Measurements from ENCODE around the gene STK17B.

Gene STK17B

DNA sequence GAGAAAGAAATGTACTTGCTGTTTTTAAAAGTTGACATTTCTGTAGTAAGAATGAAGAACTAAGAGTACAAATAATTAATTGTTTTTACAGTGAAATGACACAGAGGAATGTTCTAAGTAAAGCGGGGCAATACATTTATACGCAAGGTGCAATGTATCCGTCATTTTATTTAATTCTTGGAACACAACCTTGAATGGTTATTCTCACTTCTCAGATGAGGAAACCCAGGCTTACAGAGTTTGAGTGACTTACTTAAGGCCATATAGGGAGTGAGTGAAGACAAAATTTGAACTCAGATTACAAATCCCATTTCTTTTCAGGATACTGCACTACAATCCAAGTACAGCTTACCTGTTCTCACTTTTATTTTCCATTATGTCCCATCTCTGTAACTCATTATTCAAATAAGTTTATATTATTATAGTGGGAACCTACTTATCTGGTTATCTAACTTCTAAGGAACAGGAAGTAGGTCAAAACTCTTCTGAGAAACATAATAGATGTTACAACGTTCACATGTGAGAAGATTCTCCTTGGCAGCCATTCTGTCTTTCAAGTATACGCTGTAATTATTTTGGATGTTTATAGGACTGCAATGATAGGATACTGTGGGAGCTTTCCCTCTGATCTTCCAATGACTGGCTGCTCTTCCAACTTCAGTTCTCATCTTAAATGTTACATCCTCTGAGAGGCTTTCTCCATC lies 12.3 kb upstream of the STK17B start:
- no peak for DNase-seq

DNA sequence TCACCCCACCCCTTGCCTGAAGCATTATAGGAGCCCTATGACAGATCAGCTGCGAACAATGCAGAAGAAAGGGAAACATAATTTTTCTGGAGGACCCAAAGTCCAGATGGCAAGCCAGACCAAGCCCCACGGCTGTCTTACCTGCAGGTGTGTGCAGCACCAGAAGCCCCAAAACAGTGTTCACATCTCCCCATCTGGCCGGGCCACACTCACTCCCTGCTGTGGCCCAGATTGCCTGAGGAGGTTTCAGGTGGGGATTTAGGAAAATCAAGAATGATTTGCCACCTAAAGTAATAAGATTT lies 11.7 kb upstream of the STK17B start:
- DNase-seq, result no peak

DNA sequence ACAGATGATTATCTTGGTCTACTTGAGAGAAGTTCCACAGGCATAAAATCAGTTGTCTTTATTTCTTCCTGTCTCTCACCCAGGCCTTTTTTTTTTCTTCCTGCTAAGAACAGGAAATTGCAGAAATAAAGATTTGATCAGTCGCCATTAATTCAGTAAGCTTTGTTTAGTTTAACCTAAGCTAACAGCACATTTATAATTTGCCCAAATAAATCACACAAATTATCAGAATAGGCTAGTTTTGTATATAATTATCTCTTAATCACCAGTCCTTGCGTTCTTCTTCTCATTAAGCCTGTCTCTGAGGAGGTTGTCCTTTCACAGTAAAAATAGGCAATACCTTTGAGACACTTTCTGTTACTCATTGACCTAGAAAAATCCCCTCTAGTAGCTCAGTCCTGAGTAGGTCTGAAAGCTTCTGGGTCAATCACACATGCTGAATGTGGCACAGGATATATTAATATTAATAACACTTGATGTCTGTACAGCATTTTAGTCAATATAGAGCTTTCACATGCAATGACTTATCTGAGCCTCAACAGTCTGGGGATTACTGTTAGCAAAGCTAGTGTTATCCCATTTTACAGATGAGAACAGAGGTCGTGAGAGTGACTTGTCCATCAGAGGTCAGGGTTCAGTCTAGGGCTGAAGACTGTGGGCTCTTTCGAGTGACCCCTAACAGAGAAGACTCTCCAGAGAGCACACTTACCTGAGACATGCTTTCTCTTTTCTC lies 11.2 kb upstream of the STK17B start:
- no peak for DNase-seq

DNA sequence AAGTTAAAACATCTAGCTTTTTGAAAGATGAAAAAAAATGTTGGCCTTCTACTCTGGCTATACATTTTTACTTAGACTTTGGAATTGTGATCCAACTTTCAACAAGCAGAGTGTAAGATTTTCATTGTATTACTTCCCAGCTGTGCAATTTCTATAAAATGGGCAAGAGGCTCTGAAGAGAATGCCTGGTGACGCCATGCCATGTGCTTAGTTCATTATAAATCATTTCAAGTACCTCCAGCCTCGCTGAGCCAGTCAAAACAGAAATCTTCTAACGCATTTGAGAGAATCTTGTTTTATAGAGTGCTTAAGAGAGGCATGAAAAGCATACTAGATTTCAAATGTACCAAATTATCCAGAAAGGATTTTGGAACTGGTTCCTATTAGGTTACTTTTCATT lies 10.1 kb upstream of the STK17B start:
- DNase-seq, result peak; percentile 82

DNA sequence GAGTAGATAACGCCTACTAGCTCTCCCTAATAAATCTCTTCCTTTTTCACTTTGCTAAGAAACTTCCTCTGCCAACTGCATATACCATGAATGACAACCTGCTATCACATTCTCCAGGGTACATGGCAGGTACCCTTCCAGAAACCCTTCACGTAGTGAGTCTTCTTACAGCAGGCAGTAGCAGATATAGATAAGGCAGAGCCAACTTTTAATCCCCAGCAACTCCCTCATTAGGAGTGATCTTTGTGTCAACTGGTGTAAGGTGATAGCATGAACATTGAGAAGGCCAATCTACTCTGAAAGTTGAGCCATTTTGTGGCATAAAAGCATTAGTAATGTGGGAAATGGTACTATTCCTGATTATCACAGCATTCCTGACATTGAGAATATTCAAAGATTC lies 5.7 kb upstream of the STK17B start:
- no peak for DNase-seq

DNA sequence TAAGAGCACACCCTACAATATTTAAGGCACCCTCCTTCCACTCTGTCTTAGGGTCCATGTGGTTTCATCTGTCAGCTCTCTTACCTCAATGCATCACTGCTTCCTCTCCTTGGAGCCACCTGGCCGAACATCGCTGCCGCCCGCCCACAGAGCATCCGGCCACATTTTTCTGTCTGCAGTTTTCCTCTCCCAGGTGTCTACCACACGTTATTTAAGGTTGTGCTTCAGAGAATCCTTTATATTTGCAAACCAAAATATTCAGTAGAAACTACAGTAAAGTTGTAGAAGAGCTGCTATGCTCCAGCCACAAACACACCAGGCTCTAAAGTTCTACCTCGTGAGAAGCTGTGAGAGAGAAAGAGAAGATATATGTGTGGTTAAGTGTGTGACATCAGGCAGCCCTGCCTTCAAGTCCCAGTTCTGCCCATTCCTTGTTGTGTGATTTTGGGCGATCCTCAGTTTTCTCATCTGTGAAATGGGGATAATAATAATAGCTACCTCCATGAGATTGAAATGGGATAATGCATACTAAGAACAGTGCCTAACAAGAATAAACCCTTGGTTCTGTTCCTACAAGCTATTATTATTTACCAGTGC lies 4.9 kb upstream of the STK17B start:
- no peak for DNase-seq

DNA sequence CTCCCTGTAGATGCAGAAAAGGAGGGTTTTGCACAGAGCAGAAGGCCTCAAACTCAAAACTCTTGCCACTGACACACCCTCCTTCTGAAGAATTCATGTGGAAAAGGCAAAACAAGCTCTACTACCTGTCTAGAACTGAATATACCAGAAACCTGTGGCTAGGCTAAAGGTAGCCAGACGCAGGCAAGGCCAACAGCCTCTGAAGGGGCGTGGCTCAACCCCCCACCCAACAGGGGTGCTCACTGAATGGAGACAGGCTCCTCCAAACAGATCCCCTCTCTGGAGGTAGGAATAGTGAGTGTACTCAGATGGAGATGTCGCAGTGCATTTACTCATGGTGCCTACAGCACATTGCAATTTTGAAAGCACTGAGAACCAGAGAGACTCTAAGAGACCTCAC lies 3.0 kb upstream of the STK17B start:
- DNase-seq, result no peak

DNA sequence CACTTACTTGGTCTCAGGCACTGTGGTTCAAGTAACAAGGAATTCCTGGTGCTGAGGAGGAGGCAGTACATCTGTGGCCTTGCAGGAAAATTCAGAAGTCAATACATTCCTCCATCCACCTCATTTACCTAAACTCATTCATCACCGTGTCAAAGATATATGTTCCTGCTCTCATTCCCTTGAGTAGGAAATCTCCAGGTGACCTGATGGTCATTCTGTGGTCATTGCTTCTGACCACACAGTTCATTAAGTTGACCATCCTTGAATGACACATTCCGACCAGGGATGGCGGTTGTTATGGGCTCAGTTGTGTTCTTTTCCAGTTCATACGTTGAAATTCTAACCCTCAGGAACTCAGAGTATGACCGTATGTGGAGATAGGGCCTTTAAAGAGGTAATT lies 2.1 kb upstream of the STK17B start:
- no peak for DNase-seq

DNA sequence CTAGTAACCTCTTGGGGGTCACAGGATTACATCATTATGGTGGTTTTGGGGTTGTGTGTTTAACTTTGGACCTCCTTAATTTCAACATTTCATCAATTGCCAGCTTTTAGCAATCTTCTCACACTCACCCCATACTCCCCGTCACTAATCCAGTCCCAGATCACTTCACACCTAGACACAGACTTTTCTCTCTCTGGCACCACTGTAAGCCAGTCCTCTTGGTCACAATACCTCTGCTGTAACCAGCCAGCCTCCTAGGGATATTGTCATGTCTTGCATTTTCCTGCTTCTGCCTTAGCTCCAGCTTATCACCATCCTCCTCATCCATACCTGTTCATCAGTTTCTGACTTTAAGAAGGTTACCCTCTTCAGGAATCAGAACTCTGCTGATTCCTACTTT lies 1.6 kb upstream of the STK17B start:
- DNase-seq, result no peak

DNA sequence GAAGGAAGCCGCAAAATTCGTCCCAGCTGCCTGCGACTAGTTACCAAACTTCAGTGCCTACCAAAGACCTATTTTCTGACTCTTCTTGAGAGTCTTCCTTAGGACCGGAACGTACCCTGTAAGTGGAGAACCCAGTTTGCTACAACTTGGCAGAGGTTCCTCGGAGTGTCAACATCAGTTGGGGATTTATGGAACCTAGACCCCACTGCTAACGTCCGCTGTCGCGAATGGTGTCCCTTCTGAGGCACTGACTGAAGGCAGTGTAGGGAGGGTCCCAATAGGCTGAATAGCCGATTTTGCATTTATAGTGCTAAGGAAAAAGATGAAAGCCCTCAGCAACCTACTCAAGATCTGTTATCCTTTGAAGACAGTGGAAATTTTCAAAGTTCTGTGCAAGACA lies 568 bp upstream of the STK17B start:
- DNase-seq, result no peak

DNA sequence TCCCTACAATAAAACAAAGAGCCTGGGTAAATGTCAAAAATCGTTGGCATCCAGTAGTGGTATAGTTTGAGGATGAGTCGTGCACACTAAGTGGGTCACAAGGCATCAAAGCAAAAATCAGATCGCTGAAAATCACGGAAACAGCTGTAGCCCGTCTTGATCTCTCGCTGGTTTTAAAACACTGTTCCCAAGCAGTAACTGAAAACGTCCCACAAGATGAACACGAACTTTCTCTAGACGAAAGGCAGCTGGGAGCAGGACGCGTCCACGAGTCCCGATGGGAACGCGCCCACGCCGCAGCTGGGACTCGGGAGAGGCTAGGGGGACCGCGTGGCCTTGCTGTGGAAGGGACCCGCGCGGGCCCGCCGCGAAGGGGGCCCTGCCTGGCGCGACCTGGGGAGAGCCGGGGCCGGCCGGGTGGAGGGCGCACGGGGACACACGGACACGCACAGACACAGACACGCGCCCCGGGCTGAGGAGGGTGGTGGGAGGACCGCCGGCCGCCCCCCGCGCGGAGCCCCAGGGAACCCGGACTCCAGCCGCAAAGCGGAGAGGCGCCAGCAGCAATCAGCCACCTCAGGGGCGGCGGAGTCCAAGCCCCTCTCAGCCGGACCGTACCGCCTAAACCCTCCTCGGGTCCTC lies 651 bp downstream of the STK17B start:
- no peak for DNase-seq

DNA sequence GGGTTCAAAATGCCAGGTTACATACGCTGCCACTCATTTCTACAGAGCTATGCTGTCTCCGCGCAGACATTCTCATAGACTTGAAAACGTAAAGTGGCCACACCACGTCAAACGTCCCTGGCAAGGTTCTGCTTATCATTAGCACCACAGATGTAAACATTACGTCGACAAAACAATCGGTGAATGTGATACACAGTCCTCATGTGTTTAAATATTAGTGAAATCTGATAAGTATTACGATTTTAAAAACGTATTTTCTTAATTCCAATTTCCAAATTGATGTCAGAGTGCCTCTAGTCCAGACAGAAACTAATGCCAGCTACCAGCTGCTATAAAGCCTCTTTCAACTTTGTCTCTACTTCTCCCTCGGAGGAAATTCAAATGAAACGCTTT lies 1.2 kb downstream of the STK17B start:
- peak; percentile 13 for DNase-seq

DNA sequence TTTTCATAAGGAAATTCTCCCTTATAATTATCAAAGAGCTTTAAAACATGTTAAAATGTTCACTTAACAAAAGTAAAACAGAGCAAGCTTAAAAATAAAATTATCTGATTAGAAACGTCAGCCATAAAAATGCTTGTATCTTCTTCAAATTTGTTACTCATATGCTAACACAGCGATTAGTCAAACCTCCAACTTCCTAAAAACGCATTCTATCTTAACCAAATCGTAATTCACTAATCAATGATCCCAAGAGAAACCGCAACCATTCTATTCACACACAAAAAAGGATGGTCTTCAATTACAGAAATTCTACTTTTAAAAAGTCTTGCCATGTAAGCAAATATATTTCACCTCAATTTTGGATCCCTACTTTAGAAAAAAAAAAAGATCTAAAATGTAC lies 1.9 kb downstream of the STK17B start:
- no peak for DNase-seq

DNA sequence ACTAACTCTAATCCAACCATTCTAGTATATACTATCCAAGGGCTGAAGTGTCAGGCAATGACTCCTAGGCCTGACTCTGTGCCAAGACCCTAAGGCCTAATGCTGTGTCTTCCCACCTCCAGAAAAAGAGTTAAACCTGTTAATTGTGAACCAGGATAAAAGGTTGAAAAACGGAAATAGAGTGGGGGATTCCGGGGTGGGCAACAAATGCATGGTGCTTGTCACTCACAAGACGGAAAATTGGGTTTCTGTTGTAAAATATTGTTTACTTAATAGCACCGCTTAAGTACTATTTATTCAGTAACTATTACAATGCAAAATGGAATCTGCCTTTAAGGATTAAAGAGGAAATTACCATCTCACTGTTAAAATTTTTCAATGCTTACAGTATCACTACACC lies 3.2 kb downstream of the STK17B start:
- DNase-seq, result no peak

DNA sequence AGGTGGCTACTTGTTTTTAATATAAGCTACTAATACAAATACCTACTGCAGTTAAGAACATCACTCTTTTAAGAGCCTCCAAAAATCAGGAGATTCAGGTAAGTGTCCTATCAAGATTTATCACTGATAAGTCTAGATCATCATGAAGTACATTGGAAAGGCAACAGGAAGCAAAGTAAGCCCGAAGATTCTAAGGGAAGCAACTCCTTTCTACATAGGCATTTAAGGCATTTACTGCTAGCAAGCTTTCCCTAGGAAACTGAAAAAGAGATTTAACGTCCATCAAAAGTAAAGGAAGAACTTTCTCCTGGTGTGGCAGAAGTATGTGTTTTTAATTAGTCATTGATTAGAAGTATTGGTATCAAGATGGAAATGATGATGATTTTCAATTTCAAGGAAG lies 3.7 kb downstream of the STK17B start:
- DNase-seq, result no peak

DNA sequence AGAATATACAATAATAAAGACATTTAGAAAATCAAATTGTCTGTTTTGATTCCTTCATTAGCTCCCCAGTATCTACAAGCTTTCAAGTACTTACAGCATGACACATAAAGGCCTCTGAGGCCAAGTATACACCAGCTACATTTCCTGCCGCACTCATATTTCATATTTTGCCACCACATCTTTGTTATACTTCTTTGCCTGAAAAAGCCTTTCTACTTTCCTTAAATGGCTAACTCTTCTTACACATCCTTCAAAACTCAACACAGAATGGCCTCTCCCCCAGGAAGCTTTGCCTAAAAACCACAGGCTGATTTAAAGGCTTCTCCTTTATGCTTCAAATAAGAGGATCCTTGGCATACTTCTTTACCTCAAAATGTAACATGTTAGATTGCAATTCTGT lies 4.5 kb downstream of the STK17B start:
- peak; percentile 69 for DNase-seq

DNA sequence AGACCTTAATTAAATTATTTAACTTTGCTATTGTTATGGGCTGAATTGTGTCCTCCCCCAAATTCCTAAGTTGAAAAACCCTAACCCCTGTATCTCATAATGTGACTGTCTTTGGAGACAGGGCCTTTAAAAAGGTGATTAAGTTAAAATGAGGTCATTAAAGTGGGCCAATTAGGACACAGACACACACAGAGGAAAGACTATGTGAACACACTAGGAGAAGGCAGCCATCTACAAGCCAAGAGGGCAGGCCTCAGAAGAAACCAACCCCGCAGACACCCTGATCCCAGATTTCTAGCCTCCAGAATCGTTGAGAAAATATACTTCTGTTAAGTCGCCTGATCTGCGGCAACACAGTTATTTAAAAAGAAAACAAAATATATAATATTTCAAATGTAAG lies 6.4 kb downstream of the STK17B start:
- DNase-seq, result no peak

DNA sequence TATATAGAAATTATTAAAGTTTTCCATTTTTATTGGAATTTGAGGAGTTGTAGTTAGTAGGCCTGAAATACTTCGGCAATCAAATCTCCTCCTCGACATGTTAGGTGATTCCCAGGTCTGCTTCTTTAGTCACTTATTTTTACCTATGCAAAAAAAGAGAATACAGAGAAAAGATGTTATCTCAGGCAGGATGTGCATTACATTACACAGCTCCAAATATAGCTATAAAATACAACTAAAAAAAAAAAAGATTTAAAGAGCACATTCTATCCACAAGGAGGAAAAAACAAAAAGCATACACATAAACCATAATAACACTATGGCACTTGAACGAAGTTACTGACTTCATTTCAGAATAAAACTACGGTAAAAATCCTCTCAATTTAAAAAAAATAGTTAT lies 8.1 kb downstream of the STK17B start:
- DNase-seq, result no peak

DNA sequence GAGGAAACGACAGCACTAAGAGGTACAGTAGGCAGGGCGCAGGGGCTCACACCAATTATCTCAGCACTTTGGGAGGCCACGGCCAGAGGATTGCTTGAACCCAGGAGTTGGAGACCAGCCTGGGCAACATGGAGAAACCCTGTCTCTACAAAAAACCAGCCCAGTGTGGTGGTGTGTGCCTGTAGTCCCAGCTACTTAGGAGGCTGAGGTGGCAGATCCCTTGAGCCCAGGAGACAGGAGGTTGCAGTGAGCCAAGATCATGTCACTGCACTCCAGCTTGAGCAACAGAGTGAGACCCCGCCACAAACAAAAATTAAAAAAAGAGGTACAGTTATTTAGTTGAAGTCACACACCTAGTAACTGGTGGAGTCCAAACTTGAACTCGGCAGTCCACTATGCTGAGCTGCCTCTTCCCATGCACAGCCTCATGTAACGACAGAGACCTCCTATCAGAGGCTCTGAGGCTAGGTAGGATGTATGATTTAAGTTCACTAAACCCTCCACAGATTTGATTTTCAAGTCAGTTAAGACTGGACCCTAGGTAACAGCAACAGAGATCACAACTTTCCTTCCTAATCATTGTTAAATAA lies 8.7 kb downstream of the STK17B start:
- DNase-seq, result no peak

DNA sequence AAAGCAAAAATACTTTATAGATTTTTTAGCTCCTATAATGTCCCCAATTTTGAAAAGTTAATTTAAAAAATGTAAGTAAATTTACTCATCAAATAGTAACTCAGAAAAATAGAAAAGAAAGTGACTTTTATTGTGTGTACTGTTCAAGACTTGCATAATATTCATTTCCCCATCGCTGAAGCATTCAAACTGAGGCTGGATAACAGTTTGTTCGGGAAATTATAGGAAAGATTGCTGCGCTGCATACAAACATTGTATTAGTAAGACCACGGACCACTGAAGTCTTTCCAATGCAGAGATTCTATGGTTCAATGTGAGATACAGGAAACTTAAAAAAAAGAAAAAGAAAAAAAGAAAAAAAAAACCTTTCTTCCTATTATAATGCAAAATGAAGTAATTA lies 10.4 kb downstream of the STK17B start:
- no peak for DNase-seq

DNA sequence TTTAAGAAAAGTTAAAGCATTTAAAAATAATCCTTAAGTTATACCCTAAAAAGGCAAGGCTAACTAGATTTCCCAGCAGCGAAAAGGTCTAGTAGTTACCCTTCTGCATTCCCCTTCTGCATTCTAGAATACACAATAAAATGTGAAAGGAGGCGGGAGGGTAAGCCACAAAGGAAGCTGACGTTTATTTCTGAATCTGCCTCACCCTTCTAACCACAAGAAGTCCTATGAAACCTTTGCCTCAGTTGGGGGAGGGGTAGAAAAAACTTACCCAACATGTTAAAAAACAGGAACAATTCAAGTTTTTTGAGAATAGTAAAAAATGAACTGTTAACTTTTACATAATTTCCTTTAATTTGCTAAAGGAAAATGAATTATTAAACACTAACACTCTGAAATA lies 11.3 kb downstream of the STK17B start:
- no peak for DNase-seq

DNA sequence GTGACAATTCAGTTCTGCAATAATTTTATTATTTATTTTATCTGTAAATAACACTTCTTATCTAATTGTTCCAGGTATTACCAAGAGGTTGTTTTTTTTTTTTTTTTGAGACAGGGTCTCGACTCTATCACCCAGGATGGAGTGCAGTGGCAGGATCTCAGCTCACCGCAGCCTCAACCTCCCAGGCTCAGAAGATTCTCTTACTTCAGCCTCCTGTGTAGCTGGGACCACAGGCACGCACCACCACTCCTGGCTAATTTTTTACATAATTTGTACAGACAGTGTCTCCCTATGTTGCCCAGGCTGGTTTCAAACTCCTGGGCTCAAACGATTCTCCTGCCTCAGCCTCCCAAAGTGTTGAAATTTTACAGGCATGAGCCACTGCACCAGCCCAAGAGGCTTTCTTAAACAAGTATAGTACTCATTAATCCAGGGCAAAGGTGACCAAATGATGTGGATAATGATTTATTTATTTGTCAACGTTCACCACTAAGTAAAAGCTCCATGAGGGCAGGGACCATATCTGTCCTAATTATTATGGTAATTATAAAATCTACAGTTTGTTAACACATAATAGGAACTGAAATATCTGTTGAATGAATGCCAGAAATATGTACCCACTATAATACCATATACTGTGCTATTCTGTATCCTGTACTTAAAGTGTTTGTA lies 12.0 kb downstream of the STK17B start:
- no peak for DNase-seq

DNA sequence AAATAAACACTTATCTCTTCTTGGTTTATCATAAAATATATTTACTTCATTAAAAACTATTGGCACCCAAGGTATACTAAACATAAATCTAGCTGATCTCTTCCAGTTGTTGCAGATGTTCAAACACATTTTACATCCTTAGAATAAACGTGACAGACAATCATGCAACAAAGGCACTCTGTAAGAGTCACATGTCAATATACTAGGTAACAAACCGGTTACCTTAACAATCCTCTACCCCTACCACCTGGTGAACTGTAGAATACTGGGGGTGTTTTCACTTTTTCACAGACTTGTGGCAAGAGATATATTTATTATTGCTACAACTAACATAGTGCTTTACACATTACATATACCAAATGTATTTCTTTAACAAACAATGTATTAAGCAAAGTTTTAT lies 15.8 kb downstream of the STK17B start:
- no peak for DNase-seq
